OCI-LY7 (cell line): ENCODE results near the gene SMIM24. TPM values are rescaled to one million over a fixed set of nuclear protein-coding genes. Genes with fewer than 3 reads are reported as not detected.

Experiments
- BruUV-seq: library from RNA; stranded (reverse); fragments of 400-500 nt; replicated peaks from 2 replicates; lab custom pipeline; 2021; lab: Mats Ljungman, UMichigan
- CTCF ChIA-PET: fragments of 300-600 bp; sonication (Branson Sonifier 250); formaldehyde crosslinking; loops from one replicate; lab custom pipeline; 2022; ENCODE audit warnings: antibody characterized with exemption; ENCODE audit not compliant: unreplicated experiment; lab: Charles Lee
- POLR2A ChIA-PET: fragments of 300-600 bp; sonication (Branson Sonifier 250); formaldehyde crosslinking; loops from one replicate; lab custom pipeline; 2022; ENCODE audit warnings: antibody characterized with exemption; lab: Charles Lee
- DNase-seq: peaks from one replicate; pipeline ENCODE4 v3.0.0-alpha.2; 2015; ENCODE audit warnings: low spot score
- H2AFZ ChIP-seq: fragments of 200-600 bp; sonication (generic), shearing (Covaris generic); 2 replicates; pipeline ENCODE4 v1.6.1; 2014; ENCODE audit warnings: mild to moderate bottlenecking, antibody characterized with exemption, low read length, moderate library complexity
- H3K27ac ChIP-seq: fragments of 200-600 bp; sonication (generic); 2 replicates; pipeline ENCODE4 v1.5.1; 2014; ENCODE audit warnings: mixed run types, low read depth, mild to moderate bottlenecking, moderate library complexity, low read length, inconsistent platforms; ENCODE audit not compliant: poor library complexity, severe bottlenecking
- H3K36me3 ChIP-seq: fragments of 200-600 bp; sonication (generic); 2 replicates; pipeline ENCODE4 v1.6.1; 2014; ENCODE audit warnings: mild to moderate bottlenecking, antibody characterized with exemption, low read length, moderate library complexity, mixed read lengths; ENCODE audit not compliant: insufficient read depth
- H3K4me1 ChIP-seq: fragments of 200-600 bp; sonication (generic); 2 replicates; pipeline ENCODE4 v1.5.1; 2014; ENCODE audit warnings: mild to moderate bottlenecking, low read length; ENCODE audit not compliant: insufficient read depth, poor library complexity, severe bottlenecking
- H3K4me2 ChIP-seq: fragments of 200-600 bp; sonication (generic); 2 replicates; pipeline ENCODE4 v1.6.1; 2014; ENCODE audit warnings: mild to moderate bottlenecking, low read length
- H3K4me3 ChIP-seq: fragments of 200-600 bp; sonication (generic); 2 replicates; pipeline ENCODE4 v1.5.1; 2014; ENCODE audit warnings: mild to moderate bottlenecking, low read depth, low read length; ENCODE audit not compliant: poor library complexity, severe bottlenecking
- H3K79me2 ChIP-seq: fragments of 200-600 bp; sonication (generic); 2 replicates; pipeline ENCODE4 v1.6.1; 2016; ENCODE audit warnings: low read depth, mild to moderate bottlenecking, low read length, moderate library complexity, mixed read lengths; ENCODE audit not compliant: insufficient read depth
- H3K9me2 ChIP-seq: fragments of 200-600 bp; sonication (generic); 2 replicates; pipeline ENCODE4 v1.6.1; 2016; ENCODE audit warnings: mild to moderate bottlenecking, low read length, mixed read lengths; ENCODE audit not compliant: insufficient read depth
- H3K9me3 ChIP-seq: fragments of 200-600 bp; sonication (generic); 2 replicates; pipeline ENCODE4 v1.6.1; 2014; ENCODE audit warnings: mild to moderate bottlenecking, mixed run types, low read length, mixed read lengths
- H4K20me1 ChIP-seq: fragments of 200-600 bp; sonication (generic); 2 replicates; pipeline ENCODE4 v1.6.1; 2014; ENCODE audit warnings: mild to moderate bottlenecking, antibody characterized with exemption, low read length, moderate library complexity, mixed read lengths; ENCODE audit not compliant: insufficient read depth
- CTCF ChIP-seq: fragments of 200-600 bp; sonication (generic); conservative IDR thresholded peaks from 2 replicates; pipeline ENCODE4 v1.5.1; 2014; ENCODE audit warnings: mild to moderate bottlenecking, antibody characterized with exemption, low read length, moderate library complexity, mixed read lengths
- EZH2phosphoT487 ChIP-seq: fragments of 200-600 bp; sonication (generic); IDR thresholded peaks from 2 replicates; pipeline ENCODE4 v1.6.1; 2018; ENCODE audit warnings: low read depth, borderline replicate concordance, mild to moderate bottlenecking, mixed run types, antibody characterized with exemption, low read length, moderate library complexity, mixed read lengths
- intact Hi-C: fragments of 100-400 bp; cut with micrococcal nuclease; formaldehyde crosslinking; loops from one replicate; pipeline ENCODE4 v1.10.0; 2022; ENCODE audit not compliant: unreplicated experiment
- total RNA-seq, 2 experiments: library from RNA; depleted of rRNA in 1 of 2; stranded (reverse); fragments of >200 nt in 1 of 2; shearing (Covaris generic) in 1 of 2; gene quantifications; 2 replicates each; pipeline ENCODE4 v1.2.3, GENCODE V29; 2014 to 2022

Gene SMIM24
- total RNA-seq, 2 experiments from 2014 or later = 6.8 to 9.9 TPM

- peak overlapping the region; percentile 100 for H3K4me3 ChIP-seq
- peak overlapping the region; percentile 71 for H3K27ac ChIP-seq
- peak; percentile 26 for DNase-seq
- BruUV-seq = no TSS peak
- peaks cover 31% of the 10 kb centered on the region for H3K79me2 ChIP-seq
- no peak for TF ChIP-seq EZH2phosphoT487
- TF ChIP-seq CTCF = no peak
- H3K9me3 ChIP-seq = no peaks in the 10 kb centered on the region
- H2AFZ ChIP-seq = peak overlapping the region; percentile 69
- intact Hi-C loops = loop anchor here (5.0 kb wide), 1 partner anchor 66 kb away; the partner anchor contains the start of gene HMG20B
- H3K36me3 ChIP-seq = peaks cover 30% of the 10 kb centered on the region; the same call in 1 of the 2 replicates
- H3K4me2 ChIP-seq = peak overlapping the region; percentile 85
- peaks cover 22% of the 10 kb centered on the region for H3K4me1 ChIP-seq
- ChIA-PET POLR2A (interaction anchor here (0.7 kb wide), 1 partner anchor 191 kb away, joined by 3 read pairs; no protein-coding TSS in a partner anchor), CTCF (no interaction called here)
- 0 out of 2 replicates have a peak, but pooled peaks cover 3% of the 10 kb centered on the region for H4K20me1 ChIP-seq
- H3K9me2 ChIP-seq = no peaks in the 10 kb centered on the region
These were observed 26.3 kb upstream of the SMIM24 start for GRCh38 chr19:3506384-3507340.

- peak within 1 kb of the TSS; percentile 91 for H3K4me2 ChIP-seq
- TSS peak; percentile 86 for BruUV-seq
- intact Hi-C loops = loop anchor here (1.0 to 5.0 kb wide), 3 partner anchors 25 to 121 kb away; partner anchors contain the start of genes CACTIN, HMG20B and SMIM24
- 0 out of 2 replicates have a peak, but pooled peaks cover 3% of the 10 kb centered on the region for H4K20me1 ChIP-seq
- H3K9me2 ChIP-seq = no peaks in the 10 kb centered on the region
- TF ChIP-seq CTCF (no peak), EZH2phosphoT487 (no peak)
- peaks cover 24% of the 10 kb centered on the region; the same call in 1 of the 2 replicates for H3K36me3 ChIP-seq
- CTCF ChIA-PET = no interaction called here
- peak within 1 kb of the TSS; percentile 100 for H3K4me3 ChIP-seq
- POLR2A ChIA-PET = interaction anchor here (0.7 kb wide), 1 partner anchor 192 kb away, joined by 3 read pairs; no protein-coding TSS in a partner anchor
- peak within 1 kb of the TSS; percentile 69 for H2AFZ ChIP-seq
- H3K79me2 ChIP-seq = peaks cover 31% of the 10 kb centered on the region
- DNase-seq = peak; percentile 99
- H3K9me3 ChIP-seq = no peaks in the 10 kb centered on the region
- peaks cover 25% of the 10 kb centered on the region for H3K4me1 ChIP-seq
- peak within 1 kb of the TSS; percentile 79 for H3K27ac ChIP-seq
These were observed 25.5 kb upstream of the SMIM24 start, which contains the start of gene FZR1 for GRCh38 chr19:3505598-3506383. FZR1 (plus strand) TSS chr19:3506311; CDS start chr19:3522990, 16,679 bp downstream.
